GM12801 (cell line): ENCODE measurements around the gene BRWD1.

Experiments used
- CTCF ChIP-seq: IDR thresholded peaks from one replicate; pipeline ENCODE4 v1.5.1; 2011; ENCODE audit warnings: control low read depth; ENCODE audit not compliant: insufficient read length; ENCODE audit errors: extremely low read depth

The BRWD1 gene

GRCh38 chr21:39159342-39160063 is 153.9 kb downstream of the BRWD1 start:
- no peak for TF ChIP-seq CTCF

- TF ChIP-seq CTCF: no peak
Observed at GRCh38 chr21:39156024-39156423, 157.4 kb downstream of the BRWD1 start.

- TF ChIP-seq CTCF: no peak
Observed at GRCh38 chr21:39155578-39155977, 157.9 kb downstream of the BRWD1 start.

- TF ChIP-seq CTCF: no peak
Observed at GRCh38 chr21:39153842-39154241, 159.6 kb downstream of the BRWD1 start.

- no peak for TF ChIP-seq CTCF
Observed at GRCh38 chr21:39153373-39153772, 160.1 kb downstream of the BRWD1 start.

- TF ChIP-seq CTCF: no peak
Observed at GRCh38 chr21:39152271-39152670, 161.2 kb downstream of the BRWD1 start.

GRCh38 chr21:39150877-39151276 is 162.6 kb downstream of the BRWD1 start:
- TF ChIP-seq CTCF: no peak
